IPS-15b (cell line): ENCODE data around the gene POLR2J2.
"Not testable (repeated sequence)": the region's sequence is repeated elsewhere in the genome, so short reads cannot be mapped to it uniquely, and the experiment has no call there.

Experiments used
- H3K27me3 ChIP-seq: one replicate; pipeline ENCODE4 v1.6.1; 2013; ENCODE audit warnings: low read length; ENCODE audit not compliant: control insufficient read depth, insufficient read depth
- H3K36me3 ChIP-seq: one replicate; pipeline ENCODE4 v1.6.1; 2013; ENCODE audit warnings: low read length; ENCODE audit not compliant: control insufficient read depth, insufficient read depth
- H3K4me1 ChIP-seq: one replicate; pipeline ENCODE4 v1.6.1; 2013; ENCODE audit warnings: mild to moderate bottlenecking, low read length; ENCODE audit not compliant: control insufficient read depth, insufficient read depth
- H3K4me3 ChIP-seq: one replicate; pipeline ENCODE4 v1.5.1; 2013; ENCODE audit warnings: low read depth, low read length
- H3K9ac ChIP-seq: one replicate; pipeline ENCODE4 v1.6.1; 2013; ENCODE audit warnings: low read depth, mild to moderate bottlenecking, low read length
- H3K9me3 ChIP-seq: one replicate; pipeline ENCODE4 v1.6.1; 2013; ENCODE audit warnings: mild to moderate bottlenecking, low read length; ENCODE audit not compliant: control insufficient read depth, insufficient read depth

The POLR2J2 gene

DNA sequence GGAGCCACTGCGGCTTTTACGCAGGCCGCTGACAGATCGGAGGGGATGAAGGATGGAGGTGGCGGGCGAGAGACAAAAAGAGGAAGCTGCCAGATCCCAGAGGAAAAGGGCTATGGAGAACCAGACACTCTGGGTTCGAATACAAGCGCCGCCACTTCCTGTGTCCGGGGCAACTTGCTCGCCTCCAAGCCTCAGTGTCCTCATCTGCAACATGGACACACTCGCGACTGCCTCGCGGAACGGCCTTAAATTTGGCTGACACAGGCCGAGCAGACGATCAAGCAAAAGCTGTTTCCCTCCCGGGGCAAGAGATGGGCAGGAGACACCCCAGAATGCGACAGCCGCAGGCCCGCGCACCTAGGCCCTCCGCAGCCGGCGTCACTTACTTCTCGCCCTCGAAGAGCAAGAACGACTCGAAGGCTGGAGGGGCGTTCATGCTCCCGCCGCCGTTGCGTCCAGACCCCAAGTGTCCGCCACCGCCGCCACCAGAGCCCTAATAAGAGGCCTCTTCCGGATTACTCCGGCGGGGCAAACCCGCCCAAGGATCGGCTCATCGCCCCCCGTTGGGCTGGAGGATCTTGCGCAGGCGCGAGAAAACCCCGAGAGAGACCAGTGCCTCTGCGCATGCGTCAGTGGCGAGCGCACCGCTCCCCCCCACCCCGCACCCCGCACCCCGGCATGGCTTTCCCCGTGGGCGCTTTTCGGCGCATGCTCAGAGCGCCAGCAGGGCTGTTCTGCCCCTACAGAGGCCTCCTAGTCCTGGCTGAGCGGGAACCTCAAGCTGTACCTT lies at the start of gene POLR2J2:
Gene POLR2J2, minus strand, starts transcription at position 498 of the 790 bp plus-strand sequence. Its CDS starts 62 bp downstream, at position 436.
- not testable (repeated sequence) for H3K4me3 ChIP-seq, H3K27me3 ChIP-seq, H3K9me3 ChIP-seq, H3K9ac ChIP-seq, H3K36me3 ChIP-seq, H3K4me1 ChIP-seq

DNA sequence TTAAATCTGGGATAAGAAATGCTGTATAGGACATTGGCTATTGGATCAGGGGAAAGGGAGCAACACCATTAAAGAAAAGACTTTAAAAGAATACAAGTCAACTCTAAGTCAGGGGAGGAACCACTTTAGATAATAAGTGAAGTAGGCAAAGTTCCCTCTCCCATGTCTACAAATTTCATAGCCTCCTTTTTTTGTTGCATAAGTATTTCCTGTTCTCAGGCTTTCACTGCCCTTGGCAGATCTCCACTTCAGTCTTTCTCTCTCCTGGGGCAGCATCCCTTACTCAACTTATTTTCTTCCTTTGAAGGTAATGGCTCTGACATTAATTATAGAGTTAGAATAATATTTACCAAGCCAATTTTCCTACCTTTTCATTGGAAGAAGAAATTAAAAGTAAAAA lies 47.0 kb upstream of the POLR2J2 start:
- H3K4me1 ChIP-seq, H3K27me3 ChIP-seq, H3K9ac ChIP-seq, H3K9me3 ChIP-seq, H3K4me3 ChIP-seq, H3K36me3 ChIP-seq: not testable (repeated sequence)

DNA sequence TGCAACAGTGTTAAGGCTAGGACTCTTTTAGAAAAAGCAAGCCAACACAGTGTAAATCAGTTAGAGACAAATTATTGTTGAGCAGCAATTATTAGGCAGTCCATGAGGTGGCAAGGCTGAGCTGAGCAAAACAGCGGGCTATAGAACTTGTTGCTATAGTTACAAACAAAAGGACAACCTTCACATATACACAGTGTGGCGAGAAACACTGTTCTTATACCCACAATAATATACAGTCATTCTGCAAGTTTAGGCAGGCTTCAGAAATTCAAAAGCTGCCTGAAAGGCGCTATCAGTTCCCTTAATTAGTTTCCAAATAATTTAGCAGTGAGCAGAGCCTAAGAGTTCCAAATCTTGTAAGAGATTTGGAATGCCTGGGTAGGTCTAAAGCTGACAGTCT lies 44.3 kb upstream of the POLR2J2 start:
- H3K9ac ChIP-seq, H3K4me1 ChIP-seq, H3K36me3 ChIP-seq, H3K27me3 ChIP-seq, H3K4me3 ChIP-seq, H3K9me3 ChIP-seq: not testable (repeated sequence)

DNA sequence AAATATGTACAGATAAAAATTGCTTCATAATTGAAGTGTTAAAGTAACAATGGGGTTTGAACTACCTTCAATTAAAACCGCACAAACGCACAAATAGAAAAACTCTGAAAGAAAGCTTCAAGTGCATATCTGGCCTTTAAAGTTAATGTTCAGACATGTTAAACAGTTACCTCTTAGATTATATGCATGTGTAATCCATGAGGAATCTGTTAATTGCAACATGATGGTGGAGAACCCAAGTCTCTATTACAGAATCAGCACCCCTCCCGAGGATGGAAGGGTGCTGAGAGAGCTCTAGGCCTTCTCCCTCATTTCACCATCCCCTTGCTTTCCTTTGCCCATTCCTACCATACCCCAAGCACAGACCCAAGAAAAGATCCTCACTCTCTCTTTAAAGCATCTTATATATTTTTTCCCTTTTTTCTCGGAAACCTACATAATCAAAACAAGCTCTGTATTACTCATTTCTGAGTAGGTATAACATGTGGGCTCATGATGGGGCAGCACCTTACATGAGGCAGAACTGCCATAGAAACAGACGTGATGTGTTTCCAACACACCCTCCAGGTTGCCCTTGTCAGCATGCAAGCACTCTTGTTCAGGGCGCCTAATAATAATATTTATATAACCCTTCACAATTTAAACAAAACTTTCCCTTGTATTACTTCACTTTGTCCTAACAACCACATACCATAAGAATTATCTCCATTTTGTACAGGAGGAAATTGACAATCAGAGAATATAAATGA lies 43.5 kb upstream of the POLR2J2 start:
- not testable (repeated sequence) for H3K36me3 ChIP-seq, H3K4me1 ChIP-seq, H3K9me3 ChIP-seq, H3K9ac ChIP-seq, H3K27me3 ChIP-seq, H3K4me3 ChIP-seq

DNA sequence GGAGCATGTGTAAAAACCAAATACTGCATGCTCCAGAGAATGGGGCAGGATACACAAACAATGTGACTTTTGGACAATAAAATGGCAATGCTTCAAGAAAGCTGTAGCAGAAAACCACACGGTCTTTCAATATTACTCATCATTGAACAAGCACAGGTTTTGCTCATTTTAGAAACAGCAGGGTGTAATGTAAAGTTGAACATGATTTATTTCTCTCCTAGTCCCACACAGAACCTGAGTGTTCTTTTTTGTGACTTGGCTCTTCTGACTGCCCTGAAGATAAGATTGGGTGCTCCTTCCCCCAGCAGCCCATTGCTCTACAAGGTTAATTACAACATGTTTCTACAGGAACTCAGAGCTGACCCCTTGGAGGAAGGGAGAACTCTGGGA lies 42.2 kb upstream of the POLR2J2 start:
- H3K4me1 ChIP-seq = not testable (repeated sequence)

DNA sequence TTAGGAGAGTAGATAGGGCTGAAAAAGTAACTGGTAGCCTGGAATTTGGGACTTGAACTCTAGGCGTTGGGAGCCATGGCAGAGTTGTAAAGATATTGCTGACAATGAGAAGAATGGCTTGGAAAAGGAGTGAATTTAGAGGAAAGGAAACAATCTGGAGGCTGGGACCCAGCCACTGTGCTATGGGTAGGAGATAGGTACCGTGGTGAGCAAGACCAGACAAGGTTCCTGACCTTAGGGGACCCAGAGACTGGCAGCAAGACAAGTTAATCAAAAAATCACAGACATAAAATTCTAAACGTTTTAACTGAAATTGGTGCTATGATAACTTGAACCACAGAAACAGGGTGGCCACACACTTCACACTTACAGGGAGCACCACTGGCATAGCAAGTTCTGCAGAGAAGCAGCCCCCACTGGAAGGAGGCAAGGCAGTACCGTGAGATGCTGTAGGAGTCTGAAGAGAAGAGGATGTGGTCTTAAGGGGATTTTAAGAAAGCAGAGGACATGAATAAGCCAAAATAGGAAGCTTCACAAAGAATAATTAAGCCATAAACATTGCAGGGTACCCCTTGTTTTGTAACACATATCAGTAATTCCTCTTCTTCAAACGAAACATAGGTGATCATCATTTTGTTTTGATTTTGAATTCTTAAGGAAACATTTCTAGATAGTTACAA lies 41.7 kb upstream of the POLR2J2 start:
- not testable (repeated sequence) for H3K9ac ChIP-seq, H3K9me3 ChIP-seq, H3K27me3 ChIP-seq, H3K36me3 ChIP-seq, H3K4me1 ChIP-seq, H3K4me3 ChIP-seq

More for the DNA sequence above, 42.2 kb upstream of the POLR2J2 start:
- H3K9me3 ChIP-seq, H3K36me3 ChIP-seq, H3K27me3 ChIP-seq, H3K9ac ChIP-seq, H3K4me3 ChIP-seq: not testable (repeated sequence)

DNA sequence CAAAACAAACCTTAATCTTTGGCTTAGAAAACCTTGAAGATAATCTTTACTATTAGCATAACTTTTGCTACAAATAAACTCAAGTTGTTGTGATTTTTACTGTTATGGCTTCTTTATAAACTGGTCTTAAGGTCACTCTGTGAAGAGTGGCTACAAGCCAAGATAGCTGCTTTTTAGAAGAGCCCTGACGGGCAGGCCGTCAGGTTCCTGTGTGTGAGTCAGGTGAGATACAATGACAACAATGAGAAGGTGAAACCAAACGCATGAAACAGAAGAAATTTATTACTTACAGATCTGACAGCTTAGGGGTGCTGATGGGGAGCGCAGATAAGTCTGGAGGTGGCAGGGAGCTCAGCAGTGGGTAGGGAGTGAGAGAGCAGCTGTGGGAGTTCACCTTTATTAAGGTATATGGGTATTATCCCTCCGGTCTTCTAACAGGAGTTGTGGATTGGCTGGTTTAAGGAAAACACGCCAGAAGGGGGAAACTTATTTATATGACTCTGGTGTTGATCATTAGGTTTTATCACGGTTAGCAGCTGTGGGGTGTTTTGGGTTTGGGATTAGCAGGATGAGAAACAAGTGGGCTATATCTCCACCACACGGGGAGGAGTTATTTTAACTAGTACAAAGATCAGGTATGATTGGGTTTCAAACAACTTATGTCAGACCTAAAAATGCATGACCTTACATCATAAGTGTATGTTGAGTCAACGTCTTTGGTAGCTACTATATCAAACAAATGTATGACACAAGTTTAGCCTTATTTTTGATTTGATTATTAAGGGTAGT lies 27.7 kb upstream of the POLR2J2 start:
- not testable (repeated sequence) for H3K36me3 ChIP-seq, H3K9me3 ChIP-seq, H3K4me3 ChIP-seq, H3K27me3 ChIP-seq, H3K4me1 ChIP-seq, H3K9ac ChIP-seq

DNA sequence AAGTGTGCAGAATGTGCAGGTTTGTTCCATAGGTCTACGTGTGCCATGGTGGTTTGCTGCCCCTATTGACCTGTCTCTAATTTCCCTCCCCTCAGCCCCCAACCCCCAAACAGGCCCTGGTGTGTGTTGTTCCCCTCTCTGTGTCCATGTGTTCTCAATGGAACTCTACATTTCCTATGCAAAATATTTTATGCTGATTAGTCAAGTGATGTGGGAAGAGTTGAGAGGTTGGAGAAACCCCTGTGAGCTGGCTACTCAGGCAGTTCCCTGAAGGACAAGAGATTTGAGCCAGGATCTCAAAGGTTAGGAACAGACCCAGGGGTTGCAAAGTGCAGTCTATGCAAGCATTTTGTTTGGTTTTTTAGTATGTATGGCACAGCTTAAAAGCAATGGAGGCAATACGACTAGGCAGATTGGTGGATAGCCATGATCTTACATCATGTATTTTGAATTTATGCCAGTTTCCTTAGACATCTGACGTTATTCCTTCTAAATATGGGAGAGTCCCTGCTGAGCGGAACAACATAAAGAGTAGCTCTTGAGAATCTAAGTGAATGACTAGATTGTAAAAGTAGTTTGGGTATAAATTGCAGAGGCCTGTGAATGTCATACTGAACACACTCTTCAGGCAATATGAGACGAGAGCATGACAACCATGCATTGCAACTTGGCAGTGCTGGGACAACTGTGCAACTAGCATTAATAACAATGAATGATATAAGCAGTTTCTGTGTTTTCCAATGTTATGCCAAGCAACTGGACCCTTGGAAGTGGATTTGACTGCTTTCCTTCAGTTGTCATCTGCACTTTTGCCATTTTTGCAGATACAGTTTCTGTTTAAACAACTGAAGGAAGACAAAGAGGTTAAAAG lies 26.4 kb upstream of the POLR2J2 start:
- not testable (repeated sequence) for H3K9me3 ChIP-seq, H3K36me3 ChIP-seq, H3K4me1 ChIP-seq, H3K27me3 ChIP-seq, H3K4me3 ChIP-seq, H3K9ac ChIP-seq

DNA sequence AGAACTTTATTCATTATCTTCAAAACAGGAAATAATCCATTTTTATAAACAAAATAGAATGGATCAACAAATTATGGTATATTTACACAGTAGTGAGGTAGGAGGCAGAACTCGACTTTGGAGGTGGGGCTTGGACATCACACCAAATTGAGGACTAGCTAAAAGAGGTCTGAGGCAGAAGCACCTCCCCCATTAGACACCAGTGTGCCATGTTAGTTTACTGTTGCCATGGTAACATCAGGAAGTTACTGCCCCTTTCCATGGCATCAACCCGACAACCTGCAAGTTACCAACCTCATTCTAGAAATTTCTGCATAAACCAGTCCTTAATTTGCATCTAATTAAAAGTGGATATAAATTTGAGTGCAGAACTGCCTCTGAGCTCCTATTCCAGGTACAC lies 24.5 kb upstream of the POLR2J2 start:
- H3K9me3 ChIP-seq, H3K27me3 ChIP-seq, H3K4me1 ChIP-seq, H3K9ac ChIP-seq, H3K4me3 ChIP-seq, H3K36me3 ChIP-seq: not testable (repeated sequence)

DNA sequence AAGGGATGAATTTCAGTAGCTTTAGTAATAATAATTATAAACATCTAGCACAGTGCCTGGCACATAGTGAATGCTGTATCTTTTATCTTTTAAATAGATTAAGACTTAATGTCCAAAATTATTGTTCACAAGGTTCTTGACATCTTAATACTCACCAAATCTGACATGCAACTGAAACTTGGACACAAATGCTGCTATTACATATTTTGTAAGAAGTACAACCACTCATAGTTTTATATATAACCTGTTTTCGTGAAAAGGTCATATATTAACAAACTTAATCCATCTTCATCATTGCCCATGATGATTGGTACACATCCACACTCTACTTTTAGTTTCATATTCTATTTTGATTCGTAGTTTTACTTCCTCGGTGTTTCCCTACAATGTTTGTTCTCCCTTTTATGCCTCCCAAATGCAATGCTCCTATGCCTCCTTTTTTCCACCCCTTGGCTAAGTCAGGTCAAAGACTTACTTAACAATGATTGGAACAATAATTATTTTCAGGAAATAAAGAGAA lies 23.6 kb upstream of the POLR2J2 start:
- not testable (repeated sequence) for H3K9me3 ChIP-seq, H3K36me3 ChIP-seq, H3K27me3 ChIP-seq, H3K9ac ChIP-seq, H3K4me3 ChIP-seq, H3K4me1 ChIP-seq

DNA sequence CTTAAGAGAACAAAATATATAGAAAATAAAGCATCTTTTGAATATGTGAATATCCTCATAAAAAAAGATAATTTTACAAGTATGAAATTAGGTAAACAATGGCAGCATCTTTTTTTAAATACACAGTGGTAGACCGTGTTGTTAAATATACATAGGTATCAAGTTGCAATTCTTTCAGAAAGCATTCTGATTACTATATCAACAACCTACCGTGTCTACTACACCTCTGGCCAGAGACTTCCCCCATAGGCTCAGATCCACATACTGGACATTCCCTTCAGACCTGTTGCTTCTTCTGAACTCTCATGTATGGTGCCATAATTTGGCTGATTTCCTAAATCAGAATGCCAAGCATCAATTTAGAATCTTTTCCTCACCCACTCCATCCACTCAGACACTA lies 22.5 kb upstream of the POLR2J2 start:
- H3K4me1 ChIP-seq, H3K9me3 ChIP-seq, H3K36me3 ChIP-seq, H3K4me3 ChIP-seq, H3K27me3 ChIP-seq, H3K9ac ChIP-seq: not testable (repeated sequence)
